HL-60/S4 treated with phorbol 12-myristate 13-acetate at 8.2 ng/mL for 4 days and 3 days (cell line): ENCODE data around the gene NDUFA8.

ENCODE experiments used
- in situ Hi-C: fragments of 300-500 bp; cut with MboI; formaldehyde crosslinking; loops from 2 replicates; pipeline ENCODE4 v1.15.0; 2022; ENCODE audit warnings: low sequenced_read_pairs

Gene NDUFA8

GRCh38 chr9:122186301-122186700 is 26.7 kb upstream of the NDUFA8 start:
- in situ Hi-C loops: no loop called here

DNA sequence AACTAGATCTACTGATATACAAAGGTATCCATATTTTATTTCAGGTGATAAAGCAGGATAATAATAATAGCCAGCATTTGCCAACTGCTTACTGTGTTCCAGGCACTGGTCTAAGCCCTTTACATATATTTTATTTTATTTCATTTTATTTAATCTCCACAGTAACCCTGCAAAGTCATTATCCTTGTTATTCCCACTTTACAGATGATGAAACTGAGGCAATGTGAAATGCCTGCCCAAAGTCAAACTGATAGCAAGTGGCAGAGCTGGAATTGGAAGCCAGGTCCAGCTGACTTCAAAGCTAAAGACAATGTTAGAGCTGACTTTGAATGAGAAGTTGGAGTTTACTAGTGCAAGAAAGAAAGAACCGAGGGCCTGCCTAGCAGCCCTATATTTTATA is 25.0 kb upstream of the NDUFA8 start:
- in situ Hi-C loops: no loop called here

DNA sequence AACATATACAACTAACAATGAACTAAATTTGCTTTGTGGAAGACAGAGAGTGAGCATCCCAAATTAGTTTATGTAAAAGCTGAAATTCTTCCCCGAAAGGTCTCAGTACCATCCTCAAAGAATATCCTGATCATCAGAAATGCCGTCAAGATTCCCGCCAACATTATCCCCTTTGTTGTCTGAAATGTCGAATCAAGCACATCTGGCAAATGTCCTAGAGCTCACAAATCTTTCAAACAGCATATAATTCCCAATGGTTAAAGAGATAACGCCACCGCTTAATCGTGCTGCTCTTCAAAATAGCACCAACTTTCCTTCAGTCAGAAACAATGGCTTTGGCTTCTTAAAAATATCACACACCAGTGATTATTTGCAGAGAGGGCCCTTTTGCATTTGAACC is 23.9 kb upstream of the NDUFA8 start:
- in situ Hi-C loops: no loop called here

DNA sequence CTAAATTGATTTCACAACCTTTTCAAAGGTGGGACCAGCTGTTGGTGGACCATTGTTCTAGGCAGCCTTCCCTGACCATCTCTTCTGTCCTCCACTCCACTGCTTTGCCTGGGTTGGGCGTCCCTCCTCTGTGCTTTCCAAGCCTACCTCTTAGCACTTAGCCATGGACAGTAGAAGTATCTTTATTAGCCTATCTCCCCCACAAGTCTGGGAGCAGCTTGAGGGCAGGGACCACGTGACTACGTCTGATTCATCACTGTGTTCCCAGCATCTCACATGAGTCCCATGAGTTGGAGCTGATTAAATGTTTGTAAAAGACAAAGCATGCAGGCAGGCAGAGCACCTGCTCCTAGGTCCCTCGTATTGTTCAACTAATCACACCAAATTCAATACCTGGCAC is 21.1 kb upstream of the NDUFA8 start:
- in situ Hi-C loops: no loop called here

- in situ Hi-C loops: no loop called here
Observed at GRCh38 chr9:122179690-122180074, 20.1 kb upstream of the NDUFA8 start.

DNA sequence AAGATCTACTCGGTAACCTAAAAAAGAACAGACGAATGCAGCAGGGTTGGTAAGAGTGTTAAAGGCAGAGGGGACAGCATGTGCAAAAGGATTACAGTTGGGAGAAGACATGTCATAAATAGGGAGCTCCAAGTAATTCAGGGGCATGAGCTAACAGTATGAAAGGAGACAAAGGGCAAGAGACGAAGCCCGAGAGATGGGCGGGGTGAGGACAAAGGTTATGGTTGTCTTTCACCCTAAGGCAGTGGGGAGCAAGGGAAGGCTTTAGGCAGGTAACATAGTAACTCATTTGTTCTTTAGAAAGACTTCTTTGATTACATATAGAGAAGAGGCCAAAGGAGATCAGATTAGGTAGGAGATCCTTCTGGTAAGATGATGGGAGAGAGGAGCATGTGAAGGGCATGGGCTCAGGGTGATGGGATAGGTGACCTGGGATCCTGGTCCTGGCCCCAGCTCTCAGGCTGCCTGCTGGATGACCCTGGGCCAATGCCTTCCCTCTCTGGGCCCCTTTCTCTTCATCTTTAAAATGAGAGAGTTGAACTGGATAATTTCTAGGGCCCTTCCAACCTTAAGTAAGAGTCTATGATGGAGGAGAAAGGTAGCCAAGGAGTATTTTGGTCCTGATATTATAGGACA is 19.6 kb upstream of the NDUFA8 start:
- in situ Hi-C loops: no loop called here

DNA sequence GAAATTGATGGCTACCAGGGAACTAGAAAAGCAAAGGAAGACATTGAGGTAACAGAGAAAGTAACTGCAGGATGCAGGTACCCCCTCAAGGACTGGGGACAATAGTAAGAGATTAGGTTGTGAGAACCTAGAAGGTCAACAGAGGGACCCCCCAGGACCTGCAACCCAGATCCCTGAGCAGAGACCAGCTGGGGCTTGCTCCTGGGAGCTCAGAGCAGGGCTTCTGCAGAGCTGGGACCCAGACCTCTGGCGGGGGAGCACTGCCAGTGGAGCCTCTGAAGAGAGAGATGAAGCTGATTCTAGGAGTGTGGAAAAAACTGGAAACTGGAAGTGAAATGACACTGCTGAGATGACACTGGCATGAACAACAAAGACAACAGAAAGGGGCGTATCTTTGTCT is 17.3 kb upstream of the NDUFA8 start:
- in situ Hi-C loops: no loop called here

DNA sequence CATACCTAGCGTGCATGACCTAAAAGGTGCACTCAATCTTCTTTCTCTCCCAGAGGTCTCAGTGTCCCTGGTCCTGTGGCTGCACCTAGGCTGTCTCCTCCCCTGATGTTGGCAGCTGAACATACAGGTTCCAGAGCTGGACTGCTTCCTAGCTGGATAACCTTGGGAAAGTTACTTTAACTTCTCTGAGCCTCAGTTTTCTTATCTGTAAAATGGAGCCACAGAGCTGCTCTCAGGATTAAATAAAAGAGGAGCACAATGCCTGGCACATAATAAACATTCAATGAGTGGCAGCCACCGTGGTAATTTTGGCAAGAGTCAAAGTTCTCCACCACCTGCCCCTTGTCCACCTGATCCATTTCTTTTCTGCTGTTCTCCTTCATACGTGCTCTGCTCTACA is 14.1 kb upstream of the NDUFA8 start:
- in situ Hi-C loops: no loop called here

DNA sequence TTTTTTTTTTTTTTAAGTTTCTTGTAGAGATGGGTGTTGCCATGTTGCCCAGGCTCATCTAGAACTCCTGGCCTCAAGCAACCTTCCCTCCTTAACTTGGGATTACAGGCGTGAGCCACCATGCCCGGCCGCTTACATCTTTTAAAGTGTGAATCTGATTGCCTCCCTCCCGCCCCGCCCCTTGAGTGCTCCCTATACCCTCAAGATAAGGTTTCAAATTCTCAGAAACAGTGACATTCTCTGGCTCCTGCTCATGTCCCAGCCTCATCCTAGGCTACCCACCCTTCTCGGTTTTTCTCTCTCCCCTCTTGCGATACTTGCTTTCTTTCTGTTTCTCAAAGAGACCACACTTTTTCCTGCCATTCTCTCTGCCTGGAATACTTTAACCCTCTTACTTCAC is 12.6 kb upstream of the NDUFA8 start:
- in situ Hi-C loops: no loop called here

DNA sequence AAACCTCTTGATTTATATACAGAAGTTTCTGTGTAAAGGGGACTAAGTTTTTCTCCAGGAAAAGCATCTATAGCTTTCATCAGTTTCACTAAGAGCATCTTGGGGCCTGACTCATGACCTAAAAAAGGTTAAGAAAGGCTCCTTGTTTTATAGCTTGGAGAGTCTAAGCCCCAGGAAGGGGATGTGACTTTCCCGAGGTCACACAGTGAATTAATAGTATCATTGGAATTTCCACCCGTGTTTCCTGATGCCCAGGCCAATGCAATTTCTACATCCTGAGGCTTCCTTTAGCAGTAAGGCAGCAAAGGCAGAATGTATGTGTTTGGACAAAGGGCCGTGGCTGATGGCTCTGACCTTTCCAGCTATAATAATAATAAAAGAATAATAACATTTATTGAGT is 8.8 kb upstream of the NDUFA8 start:
- in situ Hi-C loops: no loop called here

GRCh38 chr9:122164286-122164685 is 4.7 kb upstream of the NDUFA8 start:
- in situ Hi-C loops: no loop called here

GRCh38 chr9:122162415-122162814 is 2.8 kb upstream of the NDUFA8 start:
- in situ Hi-C loops: no loop called here

GRCh38 chr9:122159925-122160246 is 307 bp upstream of the NDUFA8 start:
- in situ Hi-C loops: no loop called here

DNA sequence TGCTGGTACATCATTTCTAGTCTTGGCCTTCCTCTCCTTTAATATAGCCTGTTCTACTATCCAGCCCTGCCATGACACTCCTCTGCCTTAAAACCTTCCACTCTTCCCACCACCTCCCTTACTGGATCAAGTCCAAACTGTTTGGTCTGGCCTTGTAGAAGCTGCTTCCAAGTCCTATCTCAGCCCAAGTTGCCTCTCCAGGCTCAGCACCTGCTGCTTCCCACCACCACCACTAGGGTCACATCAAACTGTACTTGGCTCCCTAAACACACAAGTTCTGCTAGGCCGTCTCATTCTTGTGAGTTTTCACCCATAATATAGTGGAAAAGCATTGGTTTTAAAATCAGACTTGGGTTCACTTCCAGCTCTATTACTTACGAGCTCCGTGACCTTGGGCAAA is 1.4 kb downstream of the NDUFA8 start:
- in situ Hi-C loops: no loop called here

DNA sequence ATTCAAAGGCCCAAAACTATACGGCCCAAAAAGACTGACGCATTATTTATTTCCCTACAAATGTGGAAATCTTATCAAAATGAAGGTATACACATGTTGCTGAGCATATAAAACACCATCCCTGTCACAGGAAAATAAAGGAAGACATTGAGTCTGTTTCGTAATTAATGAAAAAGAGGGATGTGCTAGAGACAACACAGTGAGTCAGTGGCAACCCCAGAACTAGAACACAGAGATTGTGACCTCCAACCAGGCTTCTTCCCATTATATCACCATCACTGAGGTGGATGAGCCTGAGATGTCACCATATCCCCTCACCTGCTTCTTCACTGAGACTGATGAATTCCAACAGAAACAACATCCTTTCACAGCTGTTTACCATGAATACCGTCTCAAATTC is 3.8 kb downstream of the NDUFA8 start:
- in situ Hi-C loops: no loop called here

DNA sequence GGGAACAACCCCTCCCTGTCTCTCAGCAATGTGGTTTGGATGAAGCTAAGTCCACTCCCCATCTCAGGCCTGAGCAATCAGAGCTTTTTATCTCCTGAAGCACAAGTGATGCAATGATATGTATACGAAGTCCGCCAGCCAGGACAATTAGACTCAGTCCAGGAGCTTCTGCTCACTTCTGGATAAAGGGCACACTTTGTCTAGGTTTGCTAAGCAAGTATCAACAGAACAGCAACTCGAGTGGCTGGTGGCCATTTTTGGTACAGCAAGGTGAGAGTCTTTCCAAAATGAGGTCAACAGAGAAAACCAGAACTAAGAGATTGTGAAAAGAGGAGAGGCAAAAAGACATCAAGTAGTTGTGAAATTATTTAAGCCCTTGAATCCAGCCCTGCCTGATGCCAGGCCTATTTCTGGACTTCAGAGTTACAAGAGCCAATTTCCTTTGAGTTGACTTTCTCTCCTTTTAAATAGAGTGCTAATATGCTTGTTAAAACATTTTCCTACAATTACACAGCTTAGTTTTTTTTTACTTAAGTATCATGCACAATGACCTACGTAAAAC is 8.2 kb downstream of the NDUFA8 start:
- in situ Hi-C loops: no loop called here

GRCh38 chr9:122145592-122145863 is 14.1 kb downstream of the NDUFA8 start:
- in situ Hi-C loops: loop anchor here (25.0 kb wide), 1 partner anchor 317 kb away; no protein-coding TSS in a partner anchor

- in situ Hi-C loops: loop anchor here (25.0 kb wide), 1 partner anchor 317 kb away; no protein-coding TSS in a partner anchor
Observed at GRCh38 chr9:122144836-122145591, 14.6 kb downstream of the NDUFA8 start.

- in situ Hi-C loops: loop anchor here (25.0 kb wide), 1 partner anchor 318 kb away; no protein-coding TSS in a partner anchor
Observed at GRCh38 chr9:122143876-122144405, 15.6 kb downstream of the NDUFA8 start.

DNA sequence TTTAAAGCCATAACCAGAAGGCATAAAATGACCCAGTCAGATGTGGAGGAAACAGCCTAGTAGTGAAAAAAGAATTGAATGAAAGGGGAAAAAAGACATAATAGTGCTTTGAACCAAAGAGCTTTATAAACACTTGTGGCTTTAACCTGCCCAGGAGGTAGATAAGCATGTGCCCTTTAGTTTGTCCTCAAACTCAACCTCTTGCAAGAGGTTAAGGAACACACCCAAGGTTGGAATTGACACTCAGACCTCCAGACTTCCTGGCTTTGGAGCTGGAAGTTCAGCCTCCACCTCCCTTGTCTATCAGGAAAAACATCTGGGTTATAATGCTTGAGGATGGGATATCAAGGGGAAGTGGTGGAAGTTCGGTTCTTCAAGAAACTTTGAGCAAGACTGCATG is 16.3 kb downstream of the NDUFA8 start:
- in situ Hi-C loops: loop anchor here (25.0 kb wide), 1 partner anchor 319 kb away; no protein-coding TSS in a partner anchor

- in situ Hi-C loops: loop anchor here (25.0 kb wide), 1 partner anchor 321 kb away; no protein-coding TSS in a partner anchor
Observed at GRCh38 chr9:122141671-122142070, 17.9 kb downstream of the NDUFA8 start.
